Measurements from ENCODE around the gene ING1. TPM values are rescaled to one million over a fixed set of nuclear protein-coding genes. Genes with fewer than 3 reads are reported as not detected.
A peak's percentile ranks its signal among the peaks of the same experiment; 100 is the strongest.

Gene ING1
- total RNA-seq, 6 donors from 2014 or later = 11.8 to 31.4 (median 17.9) TPM

DNA sequence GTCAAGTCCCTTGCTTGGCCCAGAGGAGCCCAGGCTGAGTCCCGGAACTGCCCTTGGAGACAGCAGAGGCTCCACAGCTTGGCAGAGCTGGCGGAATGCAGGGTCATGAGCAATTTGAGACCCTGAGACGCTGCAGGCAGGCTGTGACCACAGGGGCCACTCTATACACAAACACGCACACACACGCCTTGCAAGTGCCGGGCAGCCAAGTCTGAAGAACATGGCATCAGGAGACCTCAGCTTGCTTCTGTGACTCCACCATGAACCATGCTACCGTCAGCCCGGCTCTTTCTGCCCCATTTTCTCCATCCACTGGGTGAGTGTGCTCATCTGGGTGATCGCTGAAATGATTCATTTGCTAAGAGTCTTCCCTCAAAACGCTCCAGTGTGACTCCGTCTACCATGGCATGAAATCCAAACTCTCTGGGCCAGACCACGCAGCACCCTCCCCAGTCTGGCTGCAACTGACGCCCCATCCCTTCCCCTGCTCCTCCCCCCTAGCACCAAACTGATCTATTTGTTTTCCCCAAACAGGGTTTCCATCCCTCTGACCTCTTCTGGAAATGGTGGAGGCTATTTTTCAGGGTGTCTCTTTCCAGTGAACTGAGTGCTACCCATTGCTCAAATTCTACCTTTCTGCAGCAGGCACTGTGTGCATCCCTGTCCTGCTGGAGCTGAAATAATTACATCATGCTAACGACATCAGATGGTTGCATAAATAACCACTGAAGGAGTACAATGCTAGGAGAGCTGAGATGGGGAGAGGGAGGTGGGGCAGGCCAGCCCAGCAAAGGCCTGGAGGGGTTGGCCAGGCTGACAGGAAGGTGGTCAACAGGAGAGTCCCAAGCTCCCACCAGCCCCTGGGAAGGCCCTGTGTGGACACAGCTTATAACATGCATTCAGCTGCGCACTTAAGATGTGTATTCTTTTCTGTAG lies 10.6 kb upstream of the ING1 start:
- Histone ChIP-seq H3K27ac (peak overlapping the region in 1 of 4 donors; percentile 23), H3K36me3 (peaks cover 6 to 41% (median 24%) of the 10 kb centered on the region in 4 donors), H3K4me1 (peaks cover 25 to 53% (median 33%) of the 10 kb centered on the region in 4 donors), H3K9me3 (no peaks in the 10 kb centered on the region), H3K27me3 (no peaks in the 10 kb centered on the region), H3K4me3 (no peak overlapping the region)
- ATAC-seq (ENCODE audit: low FRiP score in 2 of 2) (no peak), DNase-seq (no peak)
- TF ChIP-seq, protein P1, sequence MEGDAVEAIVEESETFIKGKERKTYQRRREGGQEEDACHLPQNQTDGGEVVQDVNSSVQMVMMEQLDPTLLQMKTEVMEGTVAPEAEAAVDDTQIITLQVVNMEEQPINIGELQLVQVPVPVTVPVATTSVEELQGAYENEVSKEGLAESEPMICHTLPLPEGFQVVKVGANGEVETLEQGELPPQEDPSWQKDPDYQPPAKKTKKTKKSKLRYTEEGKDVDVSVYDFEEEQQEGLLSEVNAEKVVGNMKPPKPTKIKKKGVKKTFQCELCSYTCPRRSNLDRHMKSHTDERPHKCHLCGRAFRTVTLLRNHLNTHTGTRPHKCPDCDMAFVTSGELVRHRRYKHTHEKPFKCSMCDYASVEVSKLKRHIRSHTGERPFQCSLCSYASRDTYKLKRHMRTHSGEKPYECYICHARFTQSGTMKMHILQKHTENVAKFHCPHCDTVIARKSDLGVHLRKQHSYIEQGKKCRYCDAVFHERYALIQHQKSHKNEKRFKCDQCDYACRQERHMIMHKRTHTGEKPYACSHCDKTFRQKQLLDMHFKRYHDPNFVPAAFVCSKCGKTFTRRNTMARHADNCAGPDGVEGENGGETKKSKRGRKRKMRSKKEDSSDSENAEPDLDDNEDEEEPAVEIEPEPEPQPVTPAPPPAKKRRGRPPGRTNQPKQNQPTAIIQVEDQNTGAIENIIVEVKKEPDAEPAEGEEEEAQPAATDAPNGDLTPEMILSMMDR (IDR thresholded peaks at IDR 0.05) = no peak
- TF ChIP-seq EP300 (IDR thresholded peaks at IDR 0.05) = no peak
- no peak for TF ChIP-seq POLR2AphosphoS5 (IDR thresholded peaks at IDR 0.05)
- TF ChIP-seq POLR2A (IDR thresholded peaks at IDR 0.05) = no peak
- WGBS, 2 donors = 78 to 81% methylated on average over 15 of the region's 15 CpGs

DNA sequence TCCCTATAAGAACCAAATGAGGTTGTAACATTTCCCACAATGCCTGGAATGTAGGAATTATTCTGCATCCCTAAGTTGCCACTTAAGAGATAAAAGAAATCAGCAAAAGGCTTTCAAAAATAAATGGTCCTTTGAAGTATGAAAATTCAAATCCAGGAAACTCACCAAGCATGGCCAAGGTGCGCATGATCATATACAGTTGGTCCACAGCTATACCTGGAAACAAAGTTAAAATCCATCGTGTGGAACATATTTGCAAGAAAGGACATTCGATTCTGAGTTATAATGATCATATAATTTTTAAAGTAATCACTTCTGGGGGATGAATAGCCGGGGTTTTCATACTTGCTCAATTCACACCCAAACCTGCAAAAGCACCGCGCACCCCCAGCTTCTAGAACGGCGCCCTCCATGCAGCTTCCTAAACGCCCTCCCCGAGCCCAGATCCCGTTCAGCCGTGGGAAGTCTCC lies 8.1 kb upstream of the ING1 start:
- 5 to 19% methylated on average over 3 to 12 of the region's 12 CpGs for WGBS, 2 donors

DNA sequence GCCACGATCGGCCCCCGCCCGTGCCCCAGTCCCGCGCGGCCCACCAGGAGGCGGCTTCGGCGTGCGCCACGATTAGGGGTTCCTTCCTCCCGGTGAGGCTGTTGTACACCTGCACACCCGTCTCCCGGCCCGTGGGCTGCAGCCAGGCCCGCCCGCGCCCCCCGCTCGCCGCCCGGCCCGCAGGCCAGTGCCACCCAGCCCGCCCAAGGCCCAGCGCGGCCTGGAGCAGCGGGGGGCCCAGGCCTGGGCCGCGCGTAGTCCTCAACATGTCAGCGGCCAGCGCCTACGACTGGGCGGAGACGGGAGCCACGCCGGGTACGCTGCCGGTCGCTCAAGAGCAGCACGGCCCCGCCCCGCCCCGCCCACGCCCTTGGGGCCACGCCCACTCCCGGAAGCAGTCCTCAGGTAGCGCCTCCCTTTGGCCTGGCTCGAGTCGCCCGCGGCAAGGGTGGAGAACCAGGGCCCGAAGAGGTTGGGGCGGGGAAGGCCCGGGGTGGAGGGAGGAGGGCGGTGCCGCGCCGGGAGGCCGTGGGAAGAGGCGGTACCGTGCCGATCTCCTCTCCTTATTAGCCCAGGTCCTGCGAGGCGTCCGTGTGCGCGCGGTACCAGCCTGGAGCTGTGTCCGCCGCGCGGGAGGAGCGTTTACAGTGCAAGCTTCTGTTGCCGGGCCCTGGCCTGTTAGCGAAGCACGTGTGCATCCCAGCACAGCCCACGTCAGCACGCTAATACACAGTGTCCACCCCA lies 7.5 kb upstream of the ING1 start, which contains the start of gene CARS2:
CARS2 (minus strand) TSS at position 291 of the 744 bp plus-strand sequence; CDS start at position 268, 23 bp downstream.
- peak within 1 kb of the TSS; percentile 56 to 83 (median 80) for H3K4me3 ChIP-seq
- WGBS, 2 donors = 0% methylated on average over 5 to 39 of the region's 80 CpGs
- TF ChIP-seq EP300 (IDR thresholded peaks at IDR 0.05) (peak in 1 of 4 donors; percentile 26), POLR2AphosphoS5 (IDR thresholded peaks at IDR 0.05) (peak; percentile 86), POLR2A (IDR thresholded peaks at IDR 0.05) (peak in 3 of 4 donors; percentile 45 to 86 (median 72))
- TF ChIP-seq, protein P1 (IDR thresholded peaks at IDR 0.05) = peak in 4 of 6 experiments; percentile 11 to 55 (median 44)

More for the DNA sequence above, 8.1 kb upstream of the ING1 start:
- no peaks in the 10 kb centered on the region for H3K9me3 ChIP-seq
- DNase-seq (no peak), ATAC-seq (ENCODE audit: low FRiP score in 2 of 2) (no peak)
- TF ChIP-seq POLR2A (IDR thresholded peaks at IDR 0.05) (no peak), POLR2AphosphoS5 (IDR thresholded peaks at IDR 0.05) (no peak), EP300 (IDR thresholded peaks at IDR 0.05) (no peak)
- TF ChIP-seq, protein P1 (IDR thresholded peaks at IDR 0.05) = no peak
- H3K27ac ChIP-seq = peak overlapping the region; percentile 82 to 92 (median 84)
- peaks cover 5 to 16% (median 7%) of the 10 kb centered on the region in 4 donors for H3K36me3 ChIP-seq
- H3K4me1 ChIP-seq = peaks cover 19 to 40% (median 29%) of the 10 kb centered on the region in 4 donors
- no peaks in the 10 kb centered on the region for H3K27me3 ChIP-seq
- peak overlapping the region; percentile 56 to 83 (median 80) for H3K4me3 ChIP-seq

DNA sequence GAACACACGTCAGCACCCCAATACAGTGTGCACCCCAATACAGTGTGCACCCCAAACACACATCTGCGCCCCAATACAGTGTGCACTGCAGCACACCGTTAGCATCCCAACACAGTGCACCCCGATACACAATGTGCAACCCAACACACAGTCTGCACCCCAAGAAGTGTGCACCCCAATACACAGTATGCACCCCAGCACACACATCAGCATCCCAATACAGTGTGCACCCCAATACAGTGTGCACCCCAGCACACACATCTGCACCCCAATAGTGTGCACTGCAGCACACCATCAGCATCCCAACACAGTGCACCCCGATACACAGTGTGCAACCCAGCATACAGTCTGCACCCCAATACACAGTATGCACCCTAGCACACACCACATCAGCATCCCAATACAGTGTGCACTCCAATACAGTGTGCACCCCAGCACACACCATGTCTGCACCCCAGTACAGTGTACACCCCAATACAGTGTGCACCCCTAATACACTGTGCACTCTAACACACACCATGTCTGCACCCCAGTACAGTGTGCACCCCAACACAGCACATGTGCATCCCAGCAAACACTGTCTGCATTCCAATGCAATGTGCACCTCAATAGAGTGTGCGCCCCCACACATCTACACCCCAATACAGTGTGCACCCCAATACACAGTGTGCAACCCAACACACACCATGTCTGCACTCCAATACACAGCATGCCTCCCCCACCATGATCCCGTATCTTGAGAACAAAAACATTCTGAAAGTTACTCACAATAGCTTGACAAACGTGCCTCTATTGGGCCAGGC lies 6.7 kb upstream of the ING1 start:
- Histone ChIP-seq H3K9me3 (no peaks in the 10 kb centered on the region), H3K4me1 (peaks cover 25 to 47% (median 37%) of the 10 kb centered on the region in 4 donors), H3K4me3 (peak overlapping the region in 3 of 4 donors; percentile 79 to 83 (median 80)), H3K27ac (peak overlapping the region; percentile 82 to 92 (median 84)), H3K36me3 (peaks cover 0 to 3% (median 0%) of the 10 kb centered on the region in 4 donors), H3K27me3 (no peaks in the 10 kb centered on the region)
- WGBS, 2 donors = 62 to 64% methylated on average over 8 of the region's 8 CpGs
- no peak for TF ChIP-seq EP300 (IDR thresholded peaks at IDR 0.05)
- DNase-seq (no peak), ATAC-seq (ENCODE audit: low FRiP score in 2 of 2) (peak in 1 of 2 donors; percentile 7)

More for the DNA sequence above, 7.5 kb upstream of the ING1 start, which contains the start of gene CARS2:
- peaks cover 19 to 40% (median 29%) of the 10 kb centered on the region in 4 donors for H3K4me1 ChIP-seq
- H3K27me3 ChIP-seq = no peaks in the 10 kb centered on the region
- DNase-seq (peak; percentile 98), ATAC-seq (ENCODE audit: low FRiP score in 2 of 2) (peak; percentile 99)
- H3K36me3 ChIP-seq = peaks cover 0 to 10% (median 1%) of the 10 kb centered on the region in 4 donors
- H3K27ac ChIP-seq = peak within 1 kb of the TSS; percentile 82 to 92 (median 84)
- no peaks in the 10 kb centered on the region for H3K9me3 ChIP-seq

All from upper lobe of left lung (tissue), 6 donors.